HG03442 (cell line): Measurements from ENCODE around the gene APBB2.
"Not testable (repeated sequence)": the region's sequence is repeated elsewhere in the genome, so short reads cannot be mapped to it uniquely, and the experiment has no call there.

ENCODE experiments used
- ATAC-seq: cut with Tn5 transposase; IDR thresholded peaks from one replicate; pipeline ENCODE4 v1.9.1; 2021; ENCODE audit warnings: mild to moderate bottlenecking, moderate library complexity; ENCODE audit not compliant: unreplicated experiment

The APBB2 gene

GRCh38 chr4:40840255-40840984 lies 373.9 kb downstream of the APBB2 start:
- ATAC-seq = no peak

GRCh38 chr4:40838742-40839141 lies 375.6 kb downstream of the APBB2 start:
- ATAC-seq = no peak

DNA sequence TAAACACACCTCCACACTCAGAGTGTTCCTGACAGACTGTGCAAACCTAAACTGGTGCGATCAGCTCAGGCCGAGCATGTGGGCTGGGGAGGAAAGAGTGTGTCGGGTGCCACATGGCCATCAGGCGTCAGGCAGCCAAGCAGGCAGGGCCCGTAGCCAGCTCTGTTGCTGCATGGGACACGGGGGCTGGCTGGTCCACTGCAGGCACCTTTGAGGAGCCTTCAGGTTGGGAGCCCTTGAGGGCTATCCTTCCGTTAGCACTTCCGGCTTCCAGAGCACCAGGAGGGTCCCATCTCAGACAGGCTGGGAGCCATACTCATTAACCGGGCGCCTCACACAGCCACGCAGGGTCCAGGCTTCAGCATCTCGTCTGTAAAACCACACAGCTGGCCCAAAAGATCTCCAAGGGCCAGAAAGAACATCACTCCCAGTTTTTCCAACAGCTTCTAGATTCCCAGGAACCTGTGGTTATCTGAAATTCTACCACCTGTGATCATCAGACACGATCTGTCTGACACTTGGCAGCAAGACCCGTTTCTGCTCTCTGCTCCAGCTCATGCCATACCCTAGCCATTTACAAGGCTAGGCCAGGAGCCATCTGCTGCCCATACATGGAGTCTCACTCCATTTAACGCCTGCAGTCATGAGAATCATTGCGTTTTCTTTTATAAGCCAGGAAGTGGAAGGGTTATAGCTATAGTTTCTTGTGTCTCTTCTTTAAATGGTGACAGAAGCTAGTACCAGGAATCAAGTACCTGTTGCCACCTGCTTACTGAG lies 377.1 kb downstream of the APBB2 start:
- ATAC-seq = no peak

- ATAC-seq = no peak
Measured at GRCh38 chr4:40833212-40833611, 381.1 kb downstream of the APBB2 start.

GRCh38 chr4:40832175-40832574 lies 382.2 kb downstream of the APBB2 start:
- no peak for ATAC-seq

DNA sequence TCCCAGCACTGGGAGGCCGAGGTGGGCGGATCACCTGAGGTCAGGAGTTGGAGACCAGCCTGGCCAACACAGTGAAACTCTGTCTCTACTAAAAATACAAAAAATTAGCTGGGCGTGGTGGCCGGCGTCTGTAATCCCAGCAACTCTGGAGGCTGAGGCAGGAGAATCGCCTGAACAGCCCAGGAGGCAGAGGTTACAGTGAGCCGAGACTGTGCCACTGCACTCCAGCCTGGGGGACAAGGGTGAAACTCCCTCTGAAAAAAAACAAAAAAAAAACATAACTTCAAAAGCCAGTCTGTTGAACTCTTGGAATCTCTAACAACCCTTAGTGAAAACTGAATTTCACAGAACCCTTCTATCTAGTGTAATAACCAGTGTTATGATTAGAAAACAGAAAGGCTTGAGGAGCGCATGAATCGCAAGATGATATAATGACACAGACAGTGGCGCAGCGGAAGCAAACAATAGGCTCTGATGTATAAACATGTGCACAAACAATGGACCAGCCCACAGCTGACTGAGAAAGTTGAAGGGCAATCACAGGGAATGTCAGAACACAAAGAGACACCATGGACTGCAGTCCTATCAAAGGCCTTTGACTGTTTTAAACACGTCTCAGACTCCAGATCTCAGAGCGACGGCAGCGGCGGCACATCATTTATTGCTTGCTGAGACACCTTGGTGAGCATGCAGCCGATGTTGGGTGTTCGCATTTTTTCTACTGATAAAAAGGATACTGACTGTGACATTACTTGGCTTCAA lies 383.0 kb downstream of the APBB2 start:
- no peak for ATAC-seq

DNA sequence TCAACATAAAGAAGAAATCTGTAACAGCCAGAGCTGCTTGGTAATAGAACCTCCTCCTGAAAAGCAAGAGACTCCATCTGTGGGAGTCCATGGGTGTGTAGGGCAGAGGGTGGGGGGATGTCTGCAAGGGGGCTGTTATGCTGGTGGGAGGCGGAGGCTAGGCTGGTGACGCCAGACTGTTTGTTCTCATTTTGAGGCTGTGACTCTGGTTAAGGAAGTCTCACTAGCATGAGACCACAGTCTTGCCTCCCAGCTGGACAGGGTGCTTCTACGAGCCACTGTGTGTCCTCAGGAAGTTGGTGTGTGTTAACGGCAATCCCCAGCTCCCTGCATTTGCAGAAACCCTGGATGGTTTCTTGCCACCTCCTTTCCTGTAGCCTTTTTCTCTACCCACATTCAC lies 384.8 kb downstream of the APBB2 start:
- ATAC-seq = no peak

DNA sequence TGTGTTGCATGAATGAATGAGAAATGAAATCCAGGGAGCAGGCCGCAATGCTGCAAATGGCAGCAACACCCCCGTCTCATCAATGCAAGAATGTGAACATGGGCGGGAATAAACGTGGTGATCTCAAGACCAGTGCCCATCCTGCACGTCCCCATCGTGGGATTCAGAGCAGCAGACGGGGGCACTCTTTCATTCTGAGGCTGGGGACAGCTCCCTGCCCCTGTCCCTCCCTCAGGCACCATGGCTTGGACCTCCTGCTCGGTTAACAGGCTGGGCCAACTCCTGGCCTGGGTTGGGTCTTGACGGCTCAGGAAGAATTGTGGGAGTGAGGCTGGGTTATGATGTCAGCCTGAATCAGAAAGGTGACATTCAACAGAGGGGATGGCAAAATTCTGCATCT lies 385.7 kb downstream of the APBB2 start:
- ATAC-seq = no peak

- no peak for ATAC-seq
Measured at GRCh38 chr4:40827758-40828157, 386.6 kb downstream of the APBB2 start.

GRCh38 chr4:40826821-40827220 lies 387.5 kb downstream of the APBB2 start:
- ATAC-seq = no peak

DNA sequence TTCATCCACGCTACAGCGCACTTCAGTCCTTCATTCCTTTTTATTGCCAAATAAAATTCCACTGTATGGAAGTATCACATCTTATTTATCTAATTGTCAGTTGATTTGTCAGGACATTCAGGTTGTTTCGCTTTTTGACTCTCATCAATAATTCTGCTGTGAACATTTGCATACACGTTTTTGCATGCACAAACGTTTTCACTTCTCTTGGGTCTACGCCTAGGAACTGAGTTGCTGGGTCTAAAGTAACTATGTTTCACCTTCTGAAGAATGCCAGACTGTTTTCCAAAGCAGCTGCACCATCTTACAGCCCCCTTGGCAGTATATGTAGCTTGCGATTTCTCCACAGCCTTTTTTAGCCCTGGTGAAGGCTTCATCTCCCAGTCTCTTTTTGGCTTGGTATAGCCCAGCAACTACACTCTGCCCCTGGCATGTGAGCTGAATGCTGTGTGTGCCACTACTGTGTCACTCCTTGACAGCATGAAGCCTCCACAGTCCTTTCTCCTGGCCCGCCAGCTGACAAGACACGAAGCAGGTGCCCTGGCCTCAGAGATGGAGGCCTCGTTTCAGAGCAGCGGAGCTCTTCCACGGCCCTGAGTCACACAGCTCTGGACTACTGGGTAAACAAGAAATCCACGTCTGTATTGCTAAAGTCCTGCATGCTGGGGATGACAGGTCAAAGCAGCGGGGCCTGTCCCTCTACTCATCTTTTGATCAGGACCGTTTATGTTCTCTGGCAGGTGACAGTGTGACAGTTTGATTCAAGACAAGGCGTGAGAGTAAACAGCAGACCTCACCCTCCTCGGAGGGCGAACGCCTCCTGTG lies 389.1 kb downstream of the APBB2 start:
- ATAC-seq = no peak

DNA sequence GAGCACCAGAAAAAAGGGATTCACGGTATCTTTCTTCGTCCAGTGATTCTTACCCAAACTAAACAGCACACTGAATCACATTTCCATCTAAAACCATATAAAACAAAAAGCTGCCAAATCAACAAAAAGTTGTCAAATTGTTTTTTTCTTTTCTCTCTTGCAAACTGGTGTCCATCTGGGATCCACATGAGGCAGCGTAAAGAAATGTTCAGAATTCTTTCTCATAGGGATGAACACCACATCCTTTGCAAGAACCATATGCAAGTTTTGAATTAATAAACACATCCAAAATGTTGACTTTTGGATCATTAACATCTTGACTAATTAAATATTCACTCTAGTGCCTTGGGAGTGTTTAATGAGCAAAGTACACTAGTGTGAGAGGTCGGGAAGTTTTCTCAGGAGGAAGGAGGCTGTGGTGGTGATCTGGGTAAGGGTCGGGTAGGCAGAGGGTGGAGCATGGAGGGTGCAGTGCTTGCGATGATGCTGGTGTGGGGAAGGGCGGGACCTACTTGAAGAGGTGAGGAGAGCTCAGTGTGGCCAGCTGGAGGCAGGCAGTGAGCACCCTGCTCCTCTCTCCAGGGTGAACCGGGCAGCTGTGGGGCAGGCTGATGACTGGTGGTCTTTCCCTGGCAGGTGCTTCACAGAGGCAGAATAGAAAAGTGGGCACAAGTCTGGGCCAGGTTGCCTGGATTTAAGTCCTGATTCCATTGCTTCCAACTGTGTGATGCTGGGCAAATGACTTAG lies 391.7 kb downstream of the APBB2 start:
- ATAC-seq = no peak

DNA sequence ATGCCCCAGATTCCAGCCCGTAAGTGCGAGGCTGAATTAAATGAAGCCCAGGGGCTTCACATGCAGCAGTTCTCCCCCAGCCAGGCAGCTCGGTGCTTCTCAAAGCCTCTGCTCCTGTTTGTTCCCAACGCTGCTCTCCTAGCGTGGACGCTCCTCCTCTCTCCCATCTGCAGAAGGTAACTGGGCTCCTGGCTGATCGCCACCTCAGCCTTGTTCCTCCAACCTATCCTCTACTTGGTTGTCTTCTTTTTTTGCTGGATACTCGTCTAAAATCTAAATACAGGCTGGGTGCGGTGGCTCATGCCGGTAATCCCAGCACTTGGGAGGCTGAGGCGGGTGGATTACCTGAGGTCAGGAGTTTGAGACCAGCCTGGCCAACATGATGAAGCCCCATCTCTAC lies 394.2 kb downstream of the APBB2 start:
- no peak for ATAC-seq

DNA sequence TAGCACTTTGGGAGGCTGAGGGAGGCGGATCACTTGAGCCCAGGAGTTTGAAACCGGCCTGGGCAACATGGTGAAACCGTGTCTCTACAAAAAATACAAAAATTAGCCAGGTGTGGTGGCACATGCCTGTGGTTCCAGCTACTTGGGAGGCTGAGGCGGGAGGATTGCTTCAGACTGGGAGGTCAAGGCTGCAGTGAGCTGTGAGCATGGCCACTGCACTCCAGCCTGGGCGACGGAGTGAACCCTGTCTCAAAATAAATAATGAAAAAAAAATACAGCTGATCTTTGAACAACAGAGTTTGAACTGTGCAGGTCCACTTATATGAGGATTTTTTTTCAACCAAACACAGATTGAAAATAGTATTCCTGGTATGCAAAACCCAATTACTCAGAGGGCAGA lies 397.2 kb downstream of the APBB2 start:
- ATAC-seq = not testable (repeated sequence)

DNA sequence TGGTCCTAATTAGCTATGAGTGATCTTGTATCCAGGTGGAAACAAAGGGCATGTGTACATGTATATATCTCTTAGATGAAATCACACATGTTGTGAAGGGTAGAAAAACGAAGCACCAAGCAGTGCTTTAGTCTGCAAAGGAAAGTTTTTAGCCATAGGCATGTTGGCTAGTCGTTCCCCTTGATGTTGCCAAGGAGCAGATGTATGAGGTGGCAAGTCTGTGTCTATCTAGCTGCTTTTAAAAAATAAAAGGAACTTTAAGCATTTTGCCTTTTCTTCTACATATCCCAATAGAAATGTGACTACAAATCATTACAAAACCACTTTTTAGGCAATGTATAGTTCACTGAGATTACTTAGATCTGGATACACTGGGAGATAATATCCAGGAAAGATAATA lies 401.5 kb downstream of the APBB2 start:
- no peak for ATAC-seq

DNA sequence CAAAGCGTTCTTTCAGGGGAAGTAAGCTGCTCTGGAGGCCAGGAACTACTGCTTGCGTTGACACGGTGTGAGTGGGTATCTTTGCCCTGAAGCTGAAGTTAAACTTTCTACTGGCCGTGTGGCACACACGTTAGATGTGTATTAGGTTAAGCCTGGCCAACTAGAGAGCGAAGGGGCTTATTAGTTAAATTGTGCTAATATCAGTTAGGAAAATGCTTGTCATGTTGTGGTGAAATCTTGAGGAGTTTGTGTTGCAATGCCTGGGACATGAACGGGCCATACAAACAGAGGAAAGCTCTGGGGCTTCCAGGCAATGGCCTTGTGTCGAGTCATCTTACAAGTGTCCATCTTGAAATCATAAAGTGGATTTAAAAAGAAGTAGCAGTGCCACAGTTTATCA lies 402.0 kb downstream of the APBB2 start:
- no peak for ATAC-seq

DNA sequence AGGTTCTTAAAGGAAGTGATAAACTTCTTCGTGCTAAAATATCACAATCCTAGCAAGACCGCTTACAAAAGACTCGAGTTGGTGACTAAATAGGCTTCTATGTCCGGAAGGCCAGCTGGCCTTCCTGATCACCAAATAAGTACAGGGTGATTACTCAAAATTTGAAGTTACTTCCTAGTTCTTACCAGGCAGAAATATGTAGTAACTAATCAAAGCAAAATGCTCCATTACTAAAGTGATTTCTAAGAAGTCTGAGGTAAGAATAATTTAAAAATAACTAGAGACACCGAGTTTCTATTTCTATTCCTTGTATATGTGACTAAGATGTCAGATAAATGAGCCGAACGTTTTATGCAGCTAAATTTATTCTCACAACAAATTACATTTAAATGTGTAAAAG lies 402.4 kb downstream of the APBB2 start:
- no peak for ATAC-seq

- ATAC-seq = no peak
Measured at GRCh38 chr4:40808926-40809457, 405.4 kb downstream of the APBB2 start.

DNA sequence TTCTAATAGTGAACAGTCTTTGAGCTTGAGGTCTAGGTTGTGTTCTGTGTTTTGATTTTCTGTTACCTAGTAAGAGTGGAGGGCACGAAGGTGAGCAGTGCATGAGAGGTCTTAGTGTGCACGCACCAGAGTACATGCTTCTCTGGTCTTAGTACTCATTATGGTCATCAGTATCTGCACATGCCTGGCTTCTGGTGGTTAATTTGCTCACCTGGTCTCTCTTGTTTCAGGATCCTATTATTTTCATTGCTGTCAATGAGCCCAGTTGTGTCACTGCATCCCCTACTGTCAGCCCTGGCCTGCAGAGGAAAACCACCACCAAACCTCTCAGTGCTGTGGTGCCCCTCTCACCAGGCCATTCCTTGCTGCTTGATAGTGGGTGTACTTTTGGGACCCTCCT lies 409.7 kb downstream of the APBB2 start:
- no peak for ATAC-seq

- peak; percentile 93 for ATAC-seq
Measured at GRCh38 chr4:40800064-40800463, 414.3 kb downstream of the APBB2 start.
